Endothelial cell of umbilical vein (primary cell): ENCODE measurements around the gene ZFYVE21. TPM values are rescaled to one million over a fixed set of nuclear protein-coding genes. Genes with fewer than 3 reads are reported as not detected.

Experiments used
- BruUV-seq: library from RNA; stranded (reverse); fragments of 400-500 nt; replicated peaks from 2 replicates; lab custom pipeline; 2021; lab: Mats Ljungman, UMichigan
- CTCF ChIA-PET: fragments of 300-600, 350-600 bp; sonication (Branson Sonifier 250); formaldehyde crosslinking; loops from one replicate; lab custom pipeline; 2021; ENCODE audit warnings: antibody characterized with exemption, inconsistent platforms; lab: Charles Lee
- POLR2A ChIA-PET: fragments of 300-600, 350-600 bp; sonication (Branson Sonifier 250); formaldehyde crosslinking; loops from one replicate; lab custom pipeline; 2021; ENCODE audit warnings: antibody characterized with exemption, inconsistent platforms; lab: Charles Lee
- DNase-seq: peaks from one replicate; pipeline ENCODE4 v3.0.0-alpha.2; 2011; ENCODE audit warnings: low read depth, low spot score
- FAIRE-seq: peaks from 2 replicates; lab custom pipeline; 2011; peaks lifted over from hg19 to GRCh38; lab: Jason Lieb, UNC
- H2AFZ ChIP-seq: 2 replicates; pipeline ENCODE4 v1.6.0; 2012; ENCODE audit warnings: low read depth, low read length, control low read depth, inconsistent platforms
- H3K27ac ChIP-seq: 2 replicates; pipeline ENCODE4 v1.5.1; 2011; ENCODE audit warnings: low read depth, mild to moderate bottlenecking, control low read depth, low read length, moderate library complexity; ENCODE audit not compliant: insufficient read depth
- H3K27me3 ChIP-seq, 2 experiments: 2 replicates each; pipeline versions ENCODE4 v1.6.0 to v1.6.1; 2011; ENCODE audit warnings: low read length in 2 of 2, mixed read lengths in 1 of 2; ENCODE audit not compliant: control insufficient read depth in 2 of 2, insufficient read depth in 2 of 2
- H3K36me3 ChIP-seq, 2 experiments: 2 replicates in 1 of 2; 3 replicates in 1 of 2; pipeline ENCODE4 v1.5.1; 2011; ENCODE audit warnings: low read length in 2 of 2, mild to moderate bottlenecking in 1 of 2, moderate library complexity in 1 of 2; ENCODE audit not compliant: control insufficient read depth in 2 of 2, insufficient read depth in 2 of 2; ENCODE audit errors: extremely low read depth in 1 of 2
- H3K4me1 ChIP-seq: 3 replicates; pipeline ENCODE4 v1.5.1; 2011; ENCODE audit warnings: mild to moderate bottlenecking, low read length; ENCODE audit not compliant: control insufficient read depth, insufficient read depth; ENCODE audit errors: extremely low read depth
- H3K4me2 ChIP-seq: 2 replicates; pipeline ENCODE4 v1.6.1; 2011; ENCODE audit warnings: low read length, control low read depth, mixed read lengths; ENCODE audit not compliant: insufficient read depth
- H3K4me3 ChIP-seq, 3 experiments: fragments of 200-600 bp in 1 of 3; sonication (generic), shearing (Covaris generic) in 1 of 3; replicated peaks in 1 of 3; 2 replicates each; pipeline ENCODE4 v1.5.1; 2011 to 2016; ENCODE audit warnings: control low read depth in 3 of 3, low read length in 3 of 3, mild to moderate bottlenecking in 2 of 3, inconsistent platforms in 1 of 3, low read depth in 1 of 3, moderate library complexity in 1 of 3; ENCODE audit not compliant: insufficient read depth in 1 of 3
- H3K79me2 ChIP-seq: 2 replicates; pipeline ENCODE4 v1.6.0; 2012; ENCODE audit warnings: low read length, inconsistent platforms; ENCODE audit not compliant: control insufficient read depth, insufficient read depth
- H3K9ac ChIP-seq: replicated peaks from 2 replicates; pipeline ENCODE3; 2011; ENCODE audit warnings: low read length, control low read depth; ENCODE audit not compliant: insufficient read depth; ENCODE audit errors: extremely low read depth
- H3K9me1 ChIP-seq: replicated peaks from 3 replicates; pipeline ENCODE4 v1.6.0; 2011; ENCODE audit warnings: mild to moderate bottlenecking, low read length; ENCODE audit not compliant: control insufficient read depth, insufficient read depth; ENCODE audit errors: extremely low read depth
- H3K9me3 ChIP-seq: replicated peaks from 2 replicates; pipeline ENCODE4 v1.5.1; 2012; ENCODE audit warnings: low read length, inconsistent platforms; ENCODE audit not compliant: control insufficient read depth, insufficient read depth
- H4K20me1 ChIP-seq: replicated peaks from 2 replicates; pipeline ENCODE3; 2011; ENCODE audit warnings: mild to moderate bottlenecking, low read length; ENCODE audit not compliant: control insufficient read depth, insufficient read depth; ENCODE audit errors: extremely low read depth
- EZH2 ChIP-seq: IDR thresholded peaks from 2 replicates; pipeline ENCODE4 v1.6.1; 2012; ENCODE audit warnings: borderline replicate concordance, low read depth, mild to moderate bottlenecking, moderate library complexity, low read length, inconsistent platforms; ENCODE audit not compliant: severe bottlenecking
- FOS ChIP-seq: IDR thresholded peaks from 2 replicates; pipeline ENCODE4 v1.6.1; 2011; ENCODE audit warnings: mild to moderate bottlenecking, low read length, moderate library complexity, borderline replicate concordance; ENCODE audit not compliant: insufficient read depth
- GATA2 ChIP-seq: IDR thresholded peaks from 2 replicates; pipeline ENCODE4 v1.7.0; 2011; ENCODE audit warnings: low read depth, mild to moderate bottlenecking, moderate library complexity, mixed read lengths, low read length; ENCODE audit not compliant: insufficient read length, insufficient read depth
- JUN ChIP-seq: IDR thresholded peaks from 2 replicates; pipeline ENCODE4 v1.6.1; 2011; ENCODE audit warnings: borderline replicate concordance, low read depth; ENCODE audit not compliant: insufficient read length, insufficient read depth
- MYC ChIP-seq: IDR thresholded peaks from one replicate; pipeline ENCODE4 v1.6.1; 2011; ENCODE audit warnings: mild to moderate bottlenecking, low read depth, low read length
- POLR2A ChIP-seq: IDR thresholded peaks from 2 replicates; pipeline ENCODE4 v1.6.1; 2012; ENCODE audit warnings: low read depth, mild to moderate bottlenecking, control low read depth, low read length
- POLR2AphosphoS5 ChIP-seq: IDR thresholded peaks from 2 replicates; pipeline ENCODE4 v1.6.1; 2012; ENCODE audit warnings: low read depth, mild to moderate bottlenecking, control low read depth, low read length, moderate library complexity; ENCODE audit not compliant: insufficient read depth
- dilution Hi-C: fragments of 300-500 bp; cut with MboI; formaldehyde crosslinking; loops from one replicate; pipeline ENCODE4 v1.15.0; 2019; ENCODE audit warnings: low sequenced_read_pairs; ENCODE audit not compliant: extremely low pct_ligation_motif_present
- intact Hi-C: fragments of 100-400 bp; cut with micrococcal nuclease; formaldehyde crosslinking; loops from one replicate; pipeline ENCODE4 v1.10.0; 2022
- polyA plus RNA-seq, 4 experiments: library from polyadenylated mRNA; depleted of rRNA in 3 of 4; stranded (reverse) in 3 of 4; unstranded in 1 of 4; fragments of >200 nt; gene quantifications; 2 replicates each; pipeline versions ENCODE4 v1.2.1 to v1.2.3, GENCODE V29; 2011 to 2012; ENCODE audit warnings: missing spikeins in 1 of 4
- total RNA-seq: library from RNA; stranded (reverse); gene quantifications from 2 replicates; pipeline ENCODE4 v1.2.3, GENCODE V29; 2021
- TF ChIP-seq, protein P1 (sequence below): IDR thresholded peaks from 2 replicates; pipeline ENCODE4 v1.6.1; 2011; ENCODE audit not compliant: insufficient read depth, insufficient read length

The ZFYVE21 gene
- total and polyA plus RNA-seq, 2 donors (not counting 3 experiments of a cell fraction or from before 2014, with no cell fraction given): 54.5 to 98.3 TPM

DNA sequence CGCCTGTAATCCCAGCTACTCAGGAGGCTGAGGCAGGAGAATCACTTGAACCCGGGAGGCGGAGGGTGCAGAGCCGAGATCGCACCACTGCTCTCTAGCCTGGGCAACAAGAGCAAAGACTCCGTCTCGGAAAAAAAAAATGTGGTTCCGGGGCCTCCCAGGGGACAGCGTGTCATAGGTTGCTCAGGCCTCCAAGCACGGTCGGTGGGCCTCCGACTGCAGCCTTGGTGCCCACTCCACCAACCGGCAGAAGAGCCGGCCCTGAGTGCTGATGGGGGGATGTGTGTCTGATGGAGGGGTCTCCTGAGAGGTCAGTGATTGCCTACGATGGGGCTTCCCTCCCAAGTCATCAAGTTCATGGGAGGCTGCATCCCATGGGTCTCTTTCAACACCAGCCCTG is 15.9 kb downstream of the ZFYVE21 start:
- H3K27ac ChIP-seq: no peak overlapping the region
- POLR2A ChIA-PET: no interaction called here
- intact Hi-C loops: no loop called here

DNA sequence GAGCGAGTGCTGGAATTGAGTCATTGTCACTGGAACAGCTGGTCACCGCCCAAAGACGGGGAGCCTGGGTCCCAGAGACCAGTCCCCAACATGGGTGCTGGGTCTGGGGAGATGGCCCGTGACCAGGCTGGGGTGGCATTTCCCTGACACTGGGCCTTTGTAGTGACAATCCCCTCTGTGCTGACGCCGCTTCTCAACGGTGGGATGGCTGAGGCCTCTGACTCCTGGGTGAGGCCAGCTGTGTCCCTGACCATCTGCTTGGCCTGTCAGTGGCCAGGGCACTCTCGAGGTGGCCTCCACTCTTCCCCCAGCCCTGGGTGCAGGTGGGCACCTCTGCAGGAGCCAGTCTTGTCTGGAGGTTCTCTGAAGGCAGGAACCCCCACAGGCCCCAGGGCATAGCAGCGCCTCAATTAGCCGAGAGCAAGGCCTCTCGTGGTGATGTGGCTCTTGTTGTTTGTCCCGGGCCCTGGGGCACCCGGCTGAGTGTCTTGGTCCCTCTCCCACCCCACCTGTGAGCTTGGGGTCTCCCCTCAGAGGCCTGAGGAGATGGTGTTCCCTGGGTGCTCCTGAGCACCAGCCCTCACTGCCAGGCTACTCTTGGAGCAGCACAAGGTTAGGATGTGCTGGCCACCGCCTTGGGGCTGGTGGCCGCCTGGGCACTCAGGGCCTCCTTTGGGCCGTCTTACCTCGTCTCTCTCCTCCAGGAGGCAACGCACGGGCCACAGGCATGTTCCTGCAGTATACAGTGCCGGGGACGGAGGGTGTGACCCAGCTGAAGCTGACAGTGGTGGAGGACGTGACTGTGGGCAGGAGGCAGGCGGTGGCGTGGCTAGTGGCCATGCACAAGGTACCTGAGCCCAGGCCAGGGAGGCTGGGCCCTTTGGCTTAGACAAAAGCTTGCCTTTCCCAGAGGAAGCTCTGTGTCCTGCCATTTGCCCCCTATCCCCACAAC is 16.6 kb downstream of the ZFYVE21 start:
- no peak overlapping the region for H3K9ac ChIP-seq
- no peaks in the 10 kb centered on the region for H3K79me2 ChIP-seq
- dilution Hi-C loops (no loop called here), intact Hi-C loops (no loop called here)
- POLR2A ChIA-PET: no interaction called here
- no peak overlapping the region for H3K27ac ChIP-seq
- TF ChIP-seq, protein P1, sequence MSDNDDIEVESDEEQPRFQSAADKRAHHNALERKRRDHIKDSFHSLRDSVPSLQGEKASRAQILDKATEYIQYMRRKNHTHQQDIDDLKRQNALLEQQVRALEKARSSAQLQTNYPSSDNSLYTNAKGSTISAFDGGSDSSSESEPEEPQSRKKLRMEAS: no peak
- TF ChIP-seq POLR2AphosphoS5: peak; percentile 16
- no peak for TF ChIP-seq EZH2
- no peak for TF ChIP-seq POLR2A
- TF ChIP-seq GATA2: no peak
- no peak for TF ChIP-seq MYC
- TF ChIP-seq FOS: no peak
- TF ChIP-seq JUN: no peak
- no peaks in the 10 kb centered on the region for H4K20me1 ChIP-seq
- no peak for FAIRE-seq
- no peaks in the 10 kb centered on the region for H3K9me3 ChIP-seq
- CTCF ChIA-PET: interaction anchor here (1.3 kb wide), 1 partner anchor 21 kb away, joined by 3 read pairs; no protein-coding TSS in a partner anchor
- H2AFZ ChIP-seq: no peak overlapping the region
- H3K4me1 ChIP-seq: no peaks in the 10 kb centered on the region
- no peak for DNase-seq
- H3K4me3 ChIP-seq: no peak overlapping the region
- H3K36me3 ChIP-seq: peaks cover 0 to 35% of the 10 kb centered on the region in 2 experiments
- no TSS peak for BruUV-seq
- no peak overlapping the region for H3K4me2 ChIP-seq
- no peaks in the 10 kb centered on the region for H3K9me1 ChIP-seq
- no peaks in the 10 kb centered on the region for H3K27me3 ChIP-seq

More for the DNA sequence above, 15.9 kb downstream of the ZFYVE21 start:
- H4K20me1 ChIP-seq: no peaks in the 10 kb centered on the region
- H3K4me1 ChIP-seq: no peaks in the 10 kb centered on the region
- H3K4me3 ChIP-seq: no peak overlapping the region
- H3K36me3 ChIP-seq: peaks cover 0 to 35% of the 10 kb centered on the region in 2 experiments
- TF ChIP-seq EZH2: no peak
- no peak for TF ChIP-seq MYC
- no peak for TF ChIP-seq GATA2
- TF ChIP-seq POLR2AphosphoS5: no peak
- no peak for TF ChIP-seq JUN
- TF ChIP-seq POLR2A: no peak
- TF ChIP-seq, protein P1: no peak
- no peak for TF ChIP-seq FOS
- no peaks in the 10 kb centered on the region for H3K9me3 ChIP-seq
- DNase-seq (no peak), FAIRE-seq (no peak)
- CTCF ChIA-PET: no interaction called here
- H3K9ac ChIP-seq: no peak overlapping the region
- no TSS peak for BruUV-seq
- dilution Hi-C loops: no loop called here
- H3K27me3 ChIP-seq: no peaks in the 10 kb centered on the region
- peaks cover 2% of the 10 kb centered on the region for H3K79me2 ChIP-seq
- no peak overlapping the region for H2AFZ ChIP-seq
- no peak overlapping the region for H3K4me2 ChIP-seq
- H3K9me1 ChIP-seq: no peaks in the 10 kb centered on the region
